Glutamatergic neuron (in vitro differentiated cells): ENCODE results near the gene C1orf226. TPM values are rescaled to one million over a fixed set of nuclear protein-coding genes. Genes with fewer than 3 reads are reported as not detected.
A peak's percentile ranks its signal among the peaks of the same experiment; 100 is the strongest.

Experiments
- microRNA-seq: library from miRNA; unstranded; fragments of <30 nt; microRNA quantifications from one replicate; pipeline ENCODE4, GENCODE V29; 2020; ENCODE audit not compliant: unreplicated experiment
- total RNA-seq: library from RNA; stranded (reverse); fragmentation: NEBNext Ultra II Directional; extraction: Animal tissue kit (Norgen Biotek cat#: 25700); gene quantifications from one replicate; pipeline ENCODE4 v1.2.1, GENCODE V29; 2021; ENCODE audit not compliant: unreplicated experiment

C1orf226 gene
- total RNA-seq, 1 donor from 2014 or later: 12.3 TPM

Small RNA genes lying within 50 kb of the gene (microRNA-seq; reads per million reads assigned to microRNA genes)
- 12.1 reads per million, percentile 53 among the genes with 10 or more reads in this experiment for gene MIR556

Other genes starting within 250 kb of the C1orf226 start
- not detected for gene SPATA46, start 4.9 kb upstream of the C1orf226 start, total RNA-seq
- gene SH2D1B, start 30.4 kb downstream of the C1orf226 start, total RNA-seq: not detected
- gene UHMK1, start 116.1 kb downstream of the C1orf226 start, total RNA-seq: 19.4 TPM
- 34.1 TPM for gene UAP1, start 180.0 kb downstream of the C1orf226 start, total RNA-seq